GM04503 (cell line): ENCODE data around the gene PYDC1.
"Not testable (repeated sequence)": the region's sequence is repeated elsewhere in the genome, so short reads cannot be mapped to it uniquely, and the experiment has no call there.

Source experiments
- DNase-seq: peaks from one replicate; pipeline ENCODE4 v3.0.0-alpha.2; 2012; ENCODE audit warnings: low read depth

The PYDC1 gene

DNA sequence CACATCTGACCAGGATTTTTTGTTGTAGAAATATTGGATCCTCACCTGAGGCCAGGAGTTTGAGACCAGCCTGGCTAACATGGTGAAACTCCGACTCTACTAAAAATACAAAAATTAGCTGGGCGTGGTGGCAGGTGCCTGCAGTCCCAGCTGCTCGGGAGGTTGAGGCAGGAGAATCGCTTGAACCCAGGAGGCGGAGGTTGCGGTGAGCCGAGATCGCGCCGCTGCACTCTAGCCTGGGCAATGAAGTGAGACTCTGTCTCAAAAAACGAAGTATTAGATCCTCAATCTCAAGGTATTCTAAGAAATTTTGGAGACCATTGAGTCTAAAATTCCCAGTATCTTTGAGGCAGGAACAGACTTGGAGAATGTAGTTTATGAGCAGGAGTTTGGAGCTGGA lies 21.1 kb downstream of the PYDC1 start:
- not testable (repeated sequence) for DNase-seq

DNA sequence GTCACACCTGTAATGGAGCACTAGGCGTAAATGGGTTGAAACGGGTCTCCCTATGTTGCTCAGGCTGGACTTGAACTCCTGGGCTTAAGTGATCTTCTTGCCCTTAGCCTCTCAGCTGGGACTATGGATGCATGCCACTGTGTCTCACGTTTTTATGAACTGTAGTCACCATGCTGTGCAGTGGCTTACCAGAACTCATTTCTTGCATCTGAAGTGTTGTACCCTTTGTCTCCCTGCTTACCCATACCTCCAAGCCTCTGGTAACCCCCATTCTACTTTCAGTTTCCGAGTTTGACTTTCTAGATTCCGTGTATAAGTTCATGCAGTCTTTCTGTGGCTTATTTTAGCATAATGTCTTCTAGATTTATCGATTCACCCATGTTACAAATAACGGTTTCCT lies 22.0 kb downstream of the PYDC1 start:
- DNase-seq: no peak

DNA sequence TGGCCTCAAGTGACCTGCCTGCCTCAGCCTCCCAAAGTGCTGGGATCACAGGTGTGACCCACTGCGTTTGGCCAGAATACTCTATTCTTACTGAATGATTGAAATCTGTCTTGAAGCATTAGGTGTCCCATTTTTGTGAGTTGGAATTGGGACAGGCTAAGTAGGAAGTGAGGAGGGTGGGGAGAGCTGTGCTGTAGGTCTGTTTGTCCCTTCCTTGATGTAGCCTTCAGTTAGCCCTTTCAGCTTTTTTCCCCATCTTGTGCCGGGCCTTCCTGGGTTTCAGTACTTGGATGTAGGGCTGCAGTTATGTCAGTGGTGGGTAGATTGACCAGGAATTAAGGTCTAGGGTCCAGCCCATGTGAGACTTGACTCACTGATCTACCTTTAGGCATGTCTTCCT lies 23.1 kb downstream of the PYDC1 start:
- DNase-seq: no peak

DNA sequence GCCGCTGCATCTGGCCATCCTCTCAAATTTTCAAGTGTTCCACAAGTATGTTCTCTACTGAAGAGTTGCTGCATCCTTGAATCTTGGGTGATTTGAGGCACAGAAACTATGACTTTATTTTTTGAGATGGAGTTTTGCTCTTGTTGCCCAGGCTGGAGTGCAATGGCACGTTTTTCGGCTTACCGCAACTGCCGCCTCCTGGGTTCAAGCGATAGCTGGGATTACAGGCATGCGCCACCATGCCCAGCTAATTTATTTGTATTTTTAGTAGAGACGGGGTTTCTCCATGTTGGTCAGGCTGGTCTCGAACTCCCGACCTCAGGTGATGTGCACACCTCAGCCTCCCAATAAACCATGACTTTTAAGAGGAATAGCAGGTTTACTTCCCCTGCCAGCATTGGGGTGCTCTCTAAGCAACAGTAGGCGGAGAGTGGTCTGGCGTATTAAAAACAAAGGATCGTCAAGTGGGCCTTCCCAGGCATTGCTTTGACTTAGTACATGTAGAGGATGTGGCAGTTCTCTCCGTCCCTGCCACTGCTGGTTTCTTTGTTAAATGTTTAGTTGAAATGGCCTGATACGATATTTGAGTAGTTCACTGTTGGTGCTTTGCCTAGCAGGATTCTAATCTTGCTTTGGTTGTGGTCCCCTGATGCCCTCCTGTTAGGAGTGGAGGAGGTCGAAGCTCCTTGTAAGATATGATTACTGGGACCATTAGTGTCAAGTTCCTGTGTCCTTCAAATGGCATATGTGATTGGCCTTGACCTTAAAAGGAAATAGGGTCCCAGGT lies 23.9 kb downstream of the PYDC1 start:
- no peak for DNase-seq

DNA sequence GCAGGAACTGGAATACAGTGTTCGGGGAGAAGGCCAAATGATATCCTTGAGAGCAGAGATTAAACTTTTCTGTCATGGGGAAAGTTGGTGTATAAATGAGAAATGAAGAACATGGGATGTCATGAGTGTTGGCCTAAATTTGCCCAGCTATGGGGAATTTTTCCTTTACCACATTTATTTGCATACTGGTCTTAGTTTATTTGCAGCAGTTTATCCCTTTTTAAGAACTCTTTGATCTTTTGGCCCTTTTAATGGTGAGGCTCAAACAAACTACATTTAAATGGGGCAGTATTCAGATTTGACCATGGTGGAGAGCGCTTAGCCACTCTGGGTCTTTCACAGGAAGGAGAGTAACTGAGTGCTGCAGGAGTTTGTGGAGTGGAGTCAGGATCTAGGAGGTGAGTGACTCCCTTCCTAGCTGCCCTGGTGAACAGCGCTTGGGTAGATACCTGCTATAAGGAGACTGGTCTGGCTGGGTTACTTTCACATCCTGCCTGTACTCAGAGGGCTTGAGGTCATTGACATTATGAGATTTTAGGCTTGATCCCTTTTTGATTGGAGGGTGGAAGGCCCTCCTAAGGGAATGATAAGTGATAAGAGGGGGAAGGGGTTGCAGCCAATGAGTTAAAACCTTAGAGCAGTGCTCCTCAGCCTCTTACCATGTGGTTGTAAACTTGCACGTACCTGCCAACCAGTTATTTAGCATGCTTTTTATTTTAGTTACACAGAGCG lies 25.1 kb downstream of the PYDC1 start:
- no peak for DNase-seq

DNA sequence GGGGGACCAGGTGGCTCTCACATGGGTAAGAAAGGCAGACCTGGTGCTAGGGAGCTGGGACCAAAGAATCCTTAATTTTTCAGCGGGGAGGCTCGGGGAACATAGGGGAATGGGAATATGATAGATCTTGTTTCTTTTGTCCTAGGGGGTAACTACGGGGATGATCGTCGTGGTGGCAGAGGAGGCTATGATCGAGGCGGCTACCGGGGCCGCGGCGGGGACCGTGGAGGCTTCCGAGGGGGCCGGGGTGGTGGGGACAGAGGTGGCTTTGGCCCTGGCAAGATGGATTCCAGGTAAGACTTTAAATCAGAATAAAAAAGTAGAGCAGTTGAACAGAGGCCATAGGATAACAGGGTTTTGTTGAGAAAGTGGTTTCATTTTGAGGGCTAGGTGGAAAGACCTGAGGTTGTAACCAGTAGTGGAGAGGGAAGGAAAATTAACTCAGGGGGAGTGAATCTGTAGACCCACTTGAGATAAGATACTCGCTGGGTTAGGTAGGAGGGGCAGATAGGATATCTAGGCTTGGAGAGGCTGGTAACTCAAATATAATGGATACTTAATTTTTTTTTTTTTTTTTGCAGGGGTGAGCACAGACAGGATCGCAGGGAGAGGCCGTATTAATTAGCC lies 26.0 kb downstream of the PYDC1 start:
- no peak for DNase-seq

DNA sequence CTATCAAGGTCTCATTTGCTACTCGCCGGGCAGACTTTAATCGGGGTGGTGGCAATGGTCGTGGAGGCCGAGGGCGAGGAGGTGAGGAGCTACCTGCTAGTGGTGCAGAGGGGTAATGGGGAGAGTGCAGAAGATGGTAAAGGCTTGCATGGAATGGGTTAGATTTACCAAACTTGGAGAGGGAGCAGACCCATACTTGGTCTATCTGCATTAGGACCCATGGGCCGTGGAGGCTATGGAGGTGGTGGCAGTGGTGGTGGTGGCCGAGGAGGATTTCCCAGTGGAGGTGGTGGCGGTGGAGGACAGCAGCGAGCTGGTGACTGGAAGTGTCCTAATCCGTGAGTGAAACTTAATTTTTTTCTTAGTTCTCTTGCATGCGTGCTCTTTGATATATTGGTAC lies 26.9 kb downstream of the PYDC1 start:
- DNase-seq: no peak

DNA sequence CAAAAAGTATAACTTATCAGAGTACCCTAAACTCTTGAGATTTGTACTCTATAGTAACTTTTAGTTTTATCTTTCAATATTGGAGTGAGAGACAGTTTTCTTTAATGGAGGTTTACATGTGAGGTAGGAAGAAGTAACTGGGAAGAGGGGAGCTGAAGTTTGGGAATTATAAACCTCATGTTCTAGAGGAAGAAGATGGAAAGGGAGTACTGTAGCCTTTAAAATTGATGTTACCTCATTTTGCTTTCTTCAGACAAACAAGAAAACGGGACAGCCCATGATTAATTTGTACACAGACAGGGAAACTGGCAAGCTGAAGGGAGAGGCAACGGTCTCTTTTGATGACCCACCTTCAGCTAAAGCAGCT lies 27.5 kb downstream of the PYDC1 start:
- no peak for DNase-seq

DNA sequence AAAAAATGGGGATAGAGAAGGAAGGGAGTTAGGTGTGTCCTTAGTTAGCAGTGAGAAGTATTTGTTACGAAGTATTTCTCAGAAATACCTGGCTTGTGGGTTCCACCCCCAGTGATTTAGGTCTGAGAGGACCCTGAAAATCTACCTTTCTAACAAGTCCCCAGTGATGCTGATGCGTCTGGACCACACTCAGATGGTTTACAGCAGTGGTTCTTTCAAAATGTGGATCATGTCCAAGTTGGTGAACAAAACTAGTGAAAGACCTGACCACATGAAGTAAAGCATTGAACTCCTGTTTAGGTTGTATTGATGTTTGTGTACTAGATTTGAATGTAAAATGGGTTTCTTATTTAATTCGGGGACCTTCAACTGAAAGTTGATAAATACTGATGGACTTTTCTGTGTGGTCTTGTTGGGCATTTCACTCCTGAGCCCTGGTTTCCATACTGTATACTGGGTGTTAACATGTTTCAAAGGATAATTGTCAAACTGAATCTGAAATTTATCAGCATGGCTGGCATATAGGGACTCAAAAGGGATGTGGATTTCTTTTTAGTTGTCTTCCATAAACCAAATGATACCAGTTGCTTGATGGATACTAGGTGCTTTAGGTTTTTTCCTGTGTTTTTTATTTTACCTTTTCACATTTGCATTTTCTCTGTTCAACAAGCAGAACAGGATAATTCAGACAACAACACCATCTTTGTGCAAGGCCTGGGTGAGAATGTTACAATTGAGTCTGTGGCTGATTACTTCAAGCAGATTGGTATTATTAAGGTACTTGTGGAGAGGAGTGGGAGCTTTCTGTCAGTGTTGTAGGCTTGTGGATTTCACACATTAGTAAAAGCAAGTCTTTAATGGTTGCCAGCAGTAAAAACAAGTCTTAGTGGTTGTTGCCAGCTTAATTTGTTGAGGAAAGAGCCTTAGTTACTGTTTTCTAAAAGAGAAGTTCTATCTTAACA lies 28.2 kb downstream of the PYDC1 start:
- no peak for DNase-seq

DNA sequence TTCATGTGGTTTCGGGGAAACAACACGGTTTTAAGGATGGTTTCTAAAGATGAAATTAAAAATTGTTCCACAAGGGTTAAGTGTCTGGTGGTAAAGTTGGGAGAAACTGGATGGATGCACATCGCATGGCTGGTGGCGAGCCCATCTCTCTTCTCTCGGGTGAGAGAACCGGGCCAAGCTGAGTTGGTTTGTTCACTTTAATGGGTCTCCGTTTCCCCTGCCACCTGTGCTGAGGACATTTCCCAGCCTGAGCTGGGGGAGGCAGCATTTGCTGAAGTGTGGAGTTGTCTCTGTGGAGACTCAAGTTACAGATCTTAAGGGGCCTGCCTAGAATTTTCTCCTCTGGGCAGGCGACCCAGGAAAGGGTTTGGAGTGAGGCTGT lies 29.1 kb downstream of the PYDC1 start:
- no peak for DNase-seq

DNA sequence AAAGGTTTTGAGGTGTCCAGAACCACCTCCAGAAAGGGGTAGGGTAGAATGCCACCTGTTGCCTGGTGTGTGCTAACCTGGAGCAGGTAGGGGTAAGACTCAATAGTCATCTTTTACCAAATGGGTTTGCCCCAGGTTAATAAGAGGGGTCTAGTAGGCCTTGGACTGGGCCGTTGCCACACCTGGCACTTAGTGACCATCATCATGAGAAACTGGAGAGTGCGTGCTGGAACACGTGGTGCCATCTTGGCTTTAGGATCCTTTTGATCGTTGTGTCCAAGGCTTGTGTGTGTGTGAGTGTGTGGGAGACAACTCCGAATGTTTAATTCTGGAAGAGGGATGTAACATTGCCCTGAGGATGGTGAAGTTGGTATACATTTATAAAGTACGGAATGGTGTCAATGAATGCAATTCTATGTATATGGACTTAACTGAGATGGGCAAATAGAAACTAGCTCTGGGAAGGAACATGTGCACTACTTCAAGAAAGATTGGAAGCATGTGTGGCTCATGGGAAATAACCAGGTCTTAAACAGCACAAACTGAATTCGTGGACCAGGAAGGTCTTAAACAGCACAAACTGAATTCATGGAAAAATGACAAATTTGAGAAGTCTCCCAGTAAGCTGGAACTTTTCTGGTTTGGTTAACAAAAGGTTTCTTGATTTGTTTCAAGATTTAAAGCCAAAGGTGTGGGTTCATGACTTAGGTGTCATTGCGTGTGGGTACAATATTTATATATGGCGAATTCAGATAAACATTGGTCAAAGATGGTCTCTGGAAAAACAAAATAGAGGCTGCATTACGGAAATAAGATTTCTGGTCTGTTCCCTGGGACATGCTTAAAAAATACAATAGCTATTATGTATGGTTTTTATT lies 29.8 kb downstream of the PYDC1 start:
- DNase-seq: no peak

DNA sequence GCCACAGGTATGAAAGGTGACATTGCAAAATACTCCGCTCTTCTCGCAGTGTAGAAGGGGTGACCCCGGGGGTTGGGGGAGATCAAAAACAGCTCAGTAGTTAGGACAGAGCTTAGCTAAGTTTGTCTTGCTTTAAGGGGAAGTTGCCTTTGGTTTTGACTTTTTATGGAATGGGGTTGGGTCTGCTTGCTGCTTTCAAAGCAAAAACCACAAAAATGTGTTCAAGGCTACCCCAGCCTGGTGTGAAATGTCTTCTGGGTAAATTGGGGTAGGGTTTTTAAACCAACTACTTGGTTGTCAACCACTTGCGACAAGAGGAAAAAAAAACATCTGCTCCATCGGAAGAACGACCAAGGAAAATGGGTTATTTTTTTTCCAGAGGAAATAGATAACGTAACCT lies 30.8 kb downstream of the PYDC1 start:
- no peak for DNase-seq

DNA sequence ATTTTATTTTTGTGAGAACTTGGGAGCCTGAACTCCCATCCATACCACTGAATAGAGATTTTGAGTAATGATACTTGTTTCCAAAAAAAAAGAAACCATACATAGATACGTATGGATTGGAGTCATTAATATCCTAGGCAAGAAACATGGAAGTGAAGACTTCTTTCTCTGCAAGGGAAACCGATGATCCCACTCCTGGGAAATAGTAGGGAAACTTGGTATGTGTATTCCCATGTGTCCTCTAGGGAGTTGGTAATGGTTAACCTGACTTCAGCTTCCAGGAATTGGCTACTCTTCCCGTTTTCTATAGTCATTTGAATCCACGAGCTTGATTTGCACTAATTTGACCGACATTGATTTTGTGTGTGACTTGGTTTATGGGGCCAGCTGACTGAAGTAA lies 31.6 kb downstream of the PYDC1 start:
- DNase-seq: no peak

DNA sequence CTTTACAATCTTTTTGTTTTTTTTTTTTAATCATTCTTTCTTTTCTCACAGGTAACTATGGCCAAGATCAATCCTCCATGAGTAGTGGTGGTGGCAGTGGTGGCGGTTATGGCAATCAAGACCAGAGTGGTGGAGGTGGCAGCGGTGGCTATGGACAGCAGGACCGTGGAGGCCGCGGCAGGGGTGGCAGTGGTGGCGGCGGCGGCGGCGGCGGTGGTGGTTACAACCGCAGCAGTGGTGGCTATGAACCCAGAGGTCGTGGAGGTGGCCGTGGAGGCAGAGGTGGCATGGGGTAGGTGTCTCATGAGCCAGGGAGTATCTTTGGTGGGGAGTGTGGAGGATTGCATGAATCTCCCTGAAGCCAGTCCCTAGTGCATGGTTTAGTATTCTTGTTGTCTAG lies 32.0 kb downstream of the PYDC1 start:
- no peak for DNase-seq

DNA sequence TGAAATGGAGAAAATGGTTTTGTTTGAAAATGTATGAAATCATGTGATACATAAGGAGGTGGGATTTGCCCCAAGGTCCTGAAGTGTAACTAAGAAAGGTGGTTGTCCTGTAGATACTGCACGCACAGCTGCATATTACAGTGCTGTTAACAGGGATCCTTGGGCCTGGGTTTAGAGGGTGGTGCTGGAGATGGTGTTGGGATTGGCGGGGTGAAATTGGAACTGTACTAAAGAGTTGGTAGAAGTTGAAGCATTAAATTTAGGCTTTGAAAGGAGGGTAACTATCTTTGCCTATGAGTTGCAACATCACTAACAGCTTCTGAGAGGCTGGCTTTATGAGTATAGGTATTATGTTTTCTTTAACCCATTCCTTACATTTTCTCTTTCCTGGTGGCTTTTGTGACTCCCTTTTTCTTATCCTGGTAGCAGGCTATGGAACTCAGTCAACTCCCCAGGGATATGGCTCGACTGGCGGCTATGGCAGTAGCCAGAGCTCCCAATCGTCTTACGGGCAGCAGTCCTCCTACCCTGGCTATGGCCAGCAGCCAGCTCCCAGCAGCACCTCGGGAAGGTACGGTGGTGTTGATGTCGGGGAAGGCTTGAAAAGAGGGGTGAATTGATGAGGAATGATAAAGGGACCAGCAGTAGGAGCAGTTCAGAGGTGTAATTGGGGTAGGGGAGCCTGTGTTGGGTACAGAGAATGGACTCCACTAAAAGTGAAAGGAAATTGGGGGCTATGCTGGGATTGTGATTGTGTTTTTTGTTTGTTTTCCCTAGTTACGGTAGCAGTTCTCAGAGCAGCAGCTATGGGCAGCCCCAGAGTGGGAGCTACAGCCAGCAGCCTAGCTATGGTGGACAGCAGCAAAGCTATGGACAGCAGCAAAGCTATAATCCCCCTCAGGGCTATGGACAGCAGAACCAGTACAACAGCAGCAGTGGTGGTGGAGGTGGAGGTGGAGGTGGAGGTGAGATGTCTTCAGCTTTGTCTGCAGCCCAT lies 33.2 kb downstream of the PYDC1 start:
- no peak for DNase-seq

DNA sequence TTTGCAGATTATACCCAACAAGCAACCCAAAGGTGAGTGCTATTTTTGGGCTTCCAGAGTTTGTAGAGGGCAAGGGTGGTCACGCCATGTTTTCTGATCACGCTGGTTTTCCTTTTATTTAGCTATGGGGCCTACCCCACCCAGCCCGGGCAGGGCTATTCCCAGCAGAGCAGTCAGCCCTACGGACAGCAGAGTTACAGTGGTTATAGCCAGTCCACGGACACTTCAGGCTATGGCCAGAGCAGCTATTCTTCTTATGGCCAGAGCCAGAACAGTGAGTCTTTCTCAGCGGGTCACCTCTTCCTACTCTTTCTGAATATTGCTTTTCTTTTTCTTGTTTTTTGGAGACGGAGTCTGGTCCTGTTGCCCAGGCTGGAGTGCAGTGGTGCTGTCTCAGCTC lies 34.5 kb downstream of the PYDC1 start:
- no peak for DNase-seq

DNA sequence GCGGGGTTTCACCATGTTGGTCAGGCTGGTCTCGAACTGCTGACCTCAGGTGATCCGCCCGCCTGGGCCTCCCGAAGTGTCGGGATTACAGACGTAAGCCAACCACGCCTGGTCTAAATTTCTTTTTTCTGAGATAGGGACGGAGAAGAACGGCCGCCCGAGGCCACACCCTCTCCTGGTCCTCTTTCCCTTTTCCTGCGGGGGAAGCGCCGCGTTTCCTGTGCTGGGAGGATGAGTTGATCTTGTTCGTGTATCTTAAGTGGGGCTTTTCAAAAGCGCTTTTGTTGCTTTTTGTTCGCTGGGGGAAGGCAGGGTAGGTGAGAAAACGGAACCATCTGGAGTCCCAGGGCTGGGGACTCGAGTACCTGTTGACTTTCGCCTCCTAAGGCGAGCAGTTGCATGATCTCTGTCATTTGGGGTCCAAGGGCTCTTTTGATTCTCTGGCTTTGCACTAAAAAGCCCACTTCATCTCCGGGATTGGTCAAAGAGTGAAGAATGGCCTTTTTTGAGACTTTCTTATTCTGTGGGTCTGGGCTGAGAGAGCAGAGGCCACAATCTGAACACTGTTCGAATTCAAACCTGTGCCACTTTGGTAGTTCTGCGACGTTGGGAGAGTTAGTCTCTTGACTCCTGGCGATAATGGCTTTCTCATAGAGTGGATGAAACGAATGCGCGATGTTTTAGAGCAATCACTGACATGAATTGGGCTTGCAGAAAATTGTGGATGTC lies 35.7 kb downstream of the PYDC1 start:
- no peak for DNase-seq

DNA sequence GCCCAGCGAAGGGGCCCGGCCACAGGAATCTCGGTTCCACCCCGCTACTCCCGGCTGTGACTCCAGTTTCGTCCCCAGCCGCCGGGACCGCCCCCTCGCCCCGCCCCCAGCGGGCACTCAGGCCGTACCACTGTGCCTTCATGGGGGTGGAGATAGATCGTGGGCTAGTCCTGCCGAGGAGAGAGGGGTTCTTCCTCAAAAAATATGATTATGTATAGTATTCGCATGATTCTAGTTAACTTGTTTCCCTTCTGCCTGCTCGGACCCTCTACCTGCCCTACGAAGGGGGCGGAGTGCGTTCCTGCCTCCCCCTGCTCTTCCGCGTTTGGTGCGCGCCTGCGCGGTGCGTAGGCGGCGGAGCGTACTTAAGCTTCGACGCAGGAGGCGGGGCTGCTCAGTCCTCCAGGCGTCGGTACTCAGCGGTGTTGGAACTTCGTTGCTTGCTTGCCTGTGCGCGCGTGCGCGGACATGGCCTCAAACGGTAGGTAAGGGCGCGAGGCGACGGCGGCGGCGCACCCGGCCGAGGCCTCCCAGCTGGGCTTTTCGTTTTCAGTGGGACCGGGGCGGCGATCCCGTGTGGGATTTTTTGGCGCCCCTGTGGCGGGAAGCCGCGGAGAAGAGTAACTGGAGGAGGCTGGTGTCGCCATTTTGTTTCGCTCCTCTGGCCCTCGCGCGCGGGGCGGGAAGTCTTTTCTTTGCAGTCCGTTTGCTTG lies 37.0 kb downstream of the PYDC1 start, which contains the start of gene FUS:
Gene FUS, plus strand, starts transcription at position 393 of the 713 bp plus-strand sequence. Its CDS starts 76 bp downstream, at position 469.
- DNase-seq: no peak
